ENCODE measurements around the gene ACTL7A. TPM values are rescaled to one million over a fixed set of nuclear protein-coding genes. Genes with fewer than 3 reads are reported as not detected.
A peak's percentile ranks its signal among the peaks of the same experiment; 100 is the strongest.

ACTL7A gene
- total and polyA plus RNA-seq, 9 of the 15 experiments (the other 6 are each of a cell fraction or from before 2014, with no cell fraction given): not detected

DNA sequence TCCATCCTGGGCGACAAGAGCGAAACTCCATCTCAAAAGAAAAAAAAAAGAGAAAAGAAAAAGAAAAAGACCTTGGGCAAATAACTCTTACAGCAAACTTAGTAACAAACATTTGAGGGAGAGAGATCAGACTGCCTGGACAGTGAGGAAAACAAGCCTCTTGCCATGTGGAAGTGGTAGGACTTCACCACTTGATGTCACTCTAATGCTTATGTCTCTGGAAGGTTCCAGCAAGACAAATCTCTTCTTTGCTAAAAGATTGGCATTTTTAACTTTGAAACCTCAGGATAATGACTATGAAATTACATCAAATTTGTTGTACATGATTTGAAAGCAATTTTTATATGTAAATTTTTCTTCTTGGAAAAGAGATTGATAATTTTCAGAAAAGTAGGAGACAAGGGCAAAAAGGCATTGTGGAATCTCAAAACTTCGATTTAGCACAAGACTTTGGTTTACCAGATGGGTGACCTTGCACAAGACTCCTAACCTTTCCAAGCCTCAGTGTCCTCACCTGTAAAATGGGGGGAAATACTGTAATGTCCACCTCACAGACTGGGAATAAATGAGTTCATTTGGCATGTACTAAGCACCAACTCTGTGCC lies 11.7 kb upstream of the ACTL7A start:
- Histone ChIP-seq H3K9me1 (ENCODE audit: control insufficient read depth, insufficient read depth, low read length) (no peaks in the 10 kb centered on the region), H3K79me2 (ENCODE audit: control insufficient read depth, insufficient read depth, low read length) (no peaks in the 10 kb centered on the region), H4K20me1 (replicated peaks; ENCODE audit: control insufficient read depth, insufficient read depth, low read length) (no peaks in the 10 kb centered on the region; the same call in 1 of the 2 replicates), H3K27ac (ENCODE audit: extremely low read depth, low read depth, low read length) (no peak overlapping the region), H3K4me2 (ENCODE audit: insufficient read depth, low read length) (no peak overlapping the region), H3K9me3 (replicated peaks; ENCODE audit: control insufficient read depth, insufficient read depth, low read depth, low read length) (no peaks in the 10 kb centered on the region), H2AFZ (ENCODE audit: low read depth, low read length) (no peak overlapping the region), H3K27me3 (ENCODE audit: control insufficient read depth in 2 of 2, insufficient read depth in 2 of 2, low read length in 2 of 2) (peaks cover 22 to 30% of the 10 kb centered on the region in 2 experiments), H3K9ac (ENCODE audit: insufficient read depth in 1 of 2, low read depth in 2 of 2, low read length in 2 of 2) (no peak overlapping the region), H3K4me1 (replicated peaks in 1 of 2; ENCODE audit: control insufficient read depth in 2 of 2, insufficient read depth in 2 of 2, low read length in 2 of 2) (peaks cover 0 to 9% of the 10 kb centered on the region in 2 experiments; a peak in 1 of 5 replicates), H3K36me3 (ENCODE audit: control insufficient read depth, insufficient read depth, low read length) (no peaks in the 10 kb centered on the region), H3K4me3 (no peak overlapping the region)
- peak in 2 of 4 experiments; percentile 23 to 30 for DNase-seq (ENCODE audit: extremely low read depth in 1 of 4, low spot score in 3 of 4)
- intact Hi-C loops (cut with micrococcal nuclease) (loop anchor here (2.0 to 10.0 kb wide), 2 partner anchors 374 to 470 kb away; partner anchors contain the start of gene EPB41L4B), in situ Hi-C loops (cut with MboI) (no loop called here)
- BruUV-seq (replicated peaks): no TSS peak
- POLR2A ChIA-PET: no interaction called here
- WGBS (ENCODE audit: insufficient coverage, low coverage, missing lambda C conversion rate): 6% methylated on average over 3 of the region's 3 CpGs
- FAIRE-seq: peak; percentile 55
- peak; percentile 70 for ATAC-seq
- CTCF ChIA-PET (ENCODE audit: low intra/inter-chr PET ratio): interaction anchor here (0.6 to 1.1 kb wide), 2 partner anchors 103 to 471 kb away, joined by 3 read pairs; partner anchors contain the start of gene EPB41L4B
- TF ChIP-seq ZNF133 (CRISPR knock-in tag; IDR thresholded peaks at IDR 0.05) (no peak), ZNF311 (CRISPR knock-in tag; IDR thresholded peaks at IDR 0.05) (no peak), SMC3 (conservative IDR thresholded peaks at IDR 0.05; ENCODE audit: insufficient read depth, low read depth, low read length) (0 out of 2 replicates have a peak, but pooled peaks have one; percentile 11), TAF1 (IDR thresholded peaks at IDR 0.05; ENCODE audit: control insufficient read depth, extremely low read depth, insufficient read depth, low read length, severe bottlenecking) (no peak), NUFIP1 (IDR thresholded peaks at IDR 0.05; ENCODE audit: partially characterized antibody) (no peak), ZNF263 (CRISPR knock-in tag; IDR thresholded peaks at IDR 0.05; ENCODE audit: borderline replicate concordance) (no peak), ESRRA (IDR thresholded peaks at IDR 0.05; ENCODE audit: borderline replicate concordance, low read depth) (no peak), ZFP30 (CRISPR knock-in tag; IDR thresholded peaks at IDR 0.05; ENCODE audit: borderline replicate concordance) (no peak), MIER1 (IDR thresholded peaks at IDR 0.05; ENCODE audit: low read depth) (no peak), ZNF695 (CRISPR knock-in tag; IDR thresholded peaks at IDR 0.05) (no peak), PTBP1 (IDR thresholded peaks at IDR 0.05; ENCODE audit: low read depth, low read length) (no peak), HLTF (IDR thresholded peaks at IDR 0.05) (no peak), PHTF2 (CRISPR knock-in tag; IDR thresholded peaks at IDR 0.05) (no peak)
- TF ChIP-seq, protein P1, sequence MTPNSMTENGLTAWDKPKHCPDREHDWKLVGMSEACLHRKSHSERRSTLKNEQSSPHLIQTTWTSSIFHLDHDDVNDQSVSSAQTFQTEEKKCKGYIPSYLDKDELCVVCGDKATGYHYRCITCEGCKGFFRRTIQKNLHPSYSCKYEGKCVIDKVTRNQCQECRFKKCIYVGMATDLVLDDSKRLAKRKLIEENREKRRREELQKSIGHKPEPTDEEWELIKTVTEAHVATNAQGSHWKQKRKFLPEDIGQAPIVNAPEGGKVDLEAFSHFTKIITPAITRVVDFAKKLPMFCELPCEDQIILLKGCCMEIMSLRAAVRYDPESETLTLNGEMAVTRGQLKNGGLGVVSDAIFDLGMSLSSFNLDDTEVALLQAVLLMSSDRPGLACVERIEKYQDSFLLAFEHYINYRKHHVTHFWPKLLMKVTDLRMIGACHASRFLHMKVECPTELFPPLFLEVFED (CRISPR knock-in tag; conservative IDR thresholded peaks at IDR 0.05): no peak
- TF ChIP-seq, protein P2, sequence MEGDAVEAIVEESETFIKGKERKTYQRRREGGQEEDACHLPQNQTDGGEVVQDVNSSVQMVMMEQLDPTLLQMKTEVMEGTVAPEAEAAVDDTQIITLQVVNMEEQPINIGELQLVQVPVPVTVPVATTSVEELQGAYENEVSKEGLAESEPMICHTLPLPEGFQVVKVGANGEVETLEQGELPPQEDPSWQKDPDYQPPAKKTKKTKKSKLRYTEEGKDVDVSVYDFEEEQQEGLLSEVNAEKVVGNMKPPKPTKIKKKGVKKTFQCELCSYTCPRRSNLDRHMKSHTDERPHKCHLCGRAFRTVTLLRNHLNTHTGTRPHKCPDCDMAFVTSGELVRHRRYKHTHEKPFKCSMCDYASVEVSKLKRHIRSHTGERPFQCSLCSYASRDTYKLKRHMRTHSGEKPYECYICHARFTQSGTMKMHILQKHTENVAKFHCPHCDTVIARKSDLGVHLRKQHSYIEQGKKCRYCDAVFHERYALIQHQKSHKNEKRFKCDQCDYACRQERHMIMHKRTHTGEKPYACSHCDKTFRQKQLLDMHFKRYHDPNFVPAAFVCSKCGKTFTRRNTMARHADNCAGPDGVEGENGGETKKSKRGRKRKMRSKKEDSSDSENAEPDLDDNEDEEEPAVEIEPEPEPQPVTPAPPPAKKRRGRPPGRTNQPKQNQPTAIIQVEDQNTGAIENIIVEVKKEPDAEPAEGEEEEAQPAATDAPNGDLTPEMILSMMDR (IDR thresholded peaks at IDR 0.05 in 2 of 3, conservative IDR thresholded peaks at IDR 0.05 in 1 of 3; ENCODE audit: insufficient read depth in 2 of 3, low read depth in 1 of 3, low read length in 3 of 3): peak; percentile 24 to 63 (median 45); a peak in 4 of 6 replicates
- TF ChIP-seq, protein P3, sequence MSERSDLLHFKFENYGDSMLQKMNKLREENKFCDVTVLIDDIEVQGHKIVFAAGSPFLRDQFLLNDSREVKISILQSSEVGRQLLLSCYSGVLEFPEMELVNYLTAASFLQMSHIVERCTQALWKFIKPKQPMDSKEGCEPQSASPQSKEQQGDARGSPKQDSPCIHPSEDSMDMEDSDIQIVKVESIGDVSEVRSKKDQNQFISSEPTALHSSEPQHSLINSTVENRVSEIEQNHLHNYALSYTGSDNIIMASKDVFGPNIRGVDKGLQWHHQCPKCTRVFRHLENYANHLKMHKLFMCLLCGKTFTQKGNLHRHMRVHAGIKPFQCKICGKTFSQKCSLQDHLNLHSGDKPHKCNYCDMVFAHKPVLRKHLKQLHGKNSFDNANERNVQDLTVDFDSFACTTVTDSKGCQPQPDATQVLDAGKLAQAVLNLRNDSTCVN (CRISPR knock-in tag; IDR thresholded peaks at IDR 0.05): no peak

Data from K562 (cell line).